Stomach (tissue), 9 donors: ENCODE data around the gene ETFA. TPM values are rescaled to one million over a fixed set of nuclear protein-coding genes. Genes with fewer than 3 reads are reported as not detected.
A peak's percentile ranks its signal among the peaks of the same experiment; 100 is the strongest.

Experiments
- DNase-seq, 2 donors: peaks; one replicate each; pipeline versions ENCODE4 v3.0.0 to v3.0.0-alpha.2; 2013 to 2019
- H3K27ac ChIP-seq, 5 donors: fragments of 200-600 bp in 4 of 5; sonication (generic) in 4 of 5; one replicate each; pipeline ENCODE4 v1.5.1; 2013 to 2019; ENCODE audit warnings: mild to moderate bottlenecking in 1 of 5, moderate library complexity in 1 of 5
- H3K27me3 ChIP-seq, 3 donors: fragments of 200-600 bp; sonication (generic); one replicate each; pipeline ENCODE4 v1.5.1; 2017 to 2019; ENCODE audit warnings: mixed run types in 1 of 3
- H3K36me3 ChIP-seq, 4 donors: fragments of 200-600 bp; sonication (generic); 1 replicate in 3 of 4; 2 replicates in 1 of 4; pipeline ENCODE4 v1.5.1; 2016 to 2019
- H3K4me1 ChIP-seq, 4 donors: fragments of 200-600 bp; sonication (generic); one replicate each; pipeline ENCODE4 v1.5.1; 2016 to 2019
- H3K4me3 ChIP-seq, 4 donors: fragments of 200-600 bp; sonication (generic) in 3 of 4; one replicate each; pipeline ENCODE4 v1.5.1; 2016 to 2019; ENCODE audit warnings: mild to moderate bottlenecking in 1 of 4
- H3K9me3 ChIP-seq, 4 donors: fragments of 200-600 bp; sonication (generic); one replicate each; pipeline ENCODE4 v1.5.1; 2016 to 2019
- EP300 ChIP-seq: sonication (generic); formaldehyde crosslinking; IDR thresholded peaks from one replicate; pipeline ENCODE4 v1.6.1; 2017; ENCODE audit warnings: antibody characterized with exemption
- POLR2A ChIP-seq, 4 donors: fragments of 450-650 bp; IDR thresholded peaks; one replicate each; pipeline ENCODE4 v1.6.1; 2016; ENCODE audit warnings: antibody characterized with exemption in 4 of 4, control low read depth in 2 of 4, mild to moderate bottlenecking in 1 of 4, moderate library complexity in 1 of 4
- POLR2AphosphoS5 ChIP-seq, 3 donors: sonication (generic); formaldehyde crosslinking; IDR thresholded peaks; one replicate each; pipeline ENCODE4 v1.6.1; 2016; ENCODE audit warnings: antibody characterized with exemption in 3 of 3
- whole genome bisulfite sequencing, 5 donors: extraction: QIAGEN DNeasy Blood & Tissue Kit in 3 of 5; methylation state at CpG; one replicate each; pipeline versions ENCODE4 v1.1.5 to v1.1.7; 2013 to 2018; 5-methylcytosine and 5-hydroxymethylcytosine counted together
- intact Hi-C: fragments of 100-400 bp; cut with DNase I; formaldehyde crosslinking; loops from one replicate; pipeline ENCODE4 v1.15.1; 2023; ENCODE audit warnings: low total_unique reads
- polyA plus RNA-seq, 3 donors: library from polyadenylated mRNA; stranded (reverse); fragments of 200-250 nt; gene quantifications; one replicate each; pipeline ENCODE4 v1.2.3, GENCODE V29; 2013
- total RNA-seq, 5 donors: library from RNA; depleted of rRNA; stranded (reverse); fragments of >200 nt; gene quantifications; one replicate each; pipeline versions ENCODE4 v1.1.0 to v1.2.3, GENCODE V29; 2014 to 2016
- TF ChIP-seq, protein P1 (sequence below), 7 experiments: fragments of 450-650 bp in 4 of 7; fragments of 200-600 bp in 3 of 7; sonication (generic) in 3 of 7; IDR thresholded peaks; one replicate each; pipeline ENCODE4 v1.5.1; 2016 to 2019; ENCODE audit warnings: antibody characterized with exemption in 7 of 7, control low read depth in 2 of 7, mild to moderate bottlenecking in 1 of 7
- donor health status: healthy with polysubstance abuse.
- donor health status: Bipolar disorder and iron deficiency.
- donor health status: healthy.

The ETFA gene
- total and polyA plus RNA-seq, 8 donors: 68.2 to 304 (median 109) TPM

DNA sequence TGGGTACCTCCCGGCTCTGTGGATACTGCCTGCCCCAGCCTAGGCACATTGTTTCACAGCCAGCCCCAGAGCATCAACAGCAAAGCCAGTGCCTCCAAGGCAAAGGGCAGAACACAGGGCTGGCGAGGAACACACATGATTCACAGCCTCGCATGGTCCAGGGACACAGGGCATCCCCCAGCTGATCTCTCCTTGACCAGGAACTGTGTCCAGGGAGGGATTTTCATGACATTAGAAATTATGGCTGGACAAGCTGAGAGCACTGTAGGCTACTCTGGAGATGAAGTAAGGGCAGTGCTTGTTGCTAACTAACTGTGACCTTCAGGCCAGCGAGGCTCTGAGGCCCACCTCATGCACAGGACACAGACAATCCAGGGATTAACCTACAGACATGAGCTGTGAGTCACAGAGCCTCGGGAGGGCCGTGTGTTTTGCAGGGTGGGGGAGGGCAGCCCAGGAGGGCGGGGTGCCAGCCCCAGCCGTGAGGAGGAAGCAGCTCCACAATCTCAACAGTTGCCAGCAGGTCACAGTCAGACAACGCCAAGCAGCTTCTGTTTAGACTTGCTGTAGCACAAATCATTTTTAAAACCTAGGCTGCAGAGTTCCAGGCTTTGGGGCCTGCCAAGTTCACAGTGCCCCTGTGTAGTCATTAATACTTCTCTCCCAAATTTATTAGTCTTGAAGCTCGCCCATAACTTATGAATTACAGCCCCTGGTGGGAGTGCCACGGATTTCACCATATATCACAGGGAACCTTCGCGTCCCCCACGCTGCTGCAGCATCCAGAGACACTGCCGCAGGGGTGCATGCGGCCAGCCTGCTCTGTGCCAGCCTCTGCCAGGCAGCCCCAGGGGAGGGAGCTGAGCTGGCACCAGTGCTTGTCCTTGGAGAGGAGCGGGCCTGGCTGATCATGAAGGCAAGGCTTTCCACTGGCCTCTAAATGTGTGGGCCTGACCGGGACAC is 114.7 kb downstream of the ETFA start:
- intact Hi-C loops: loop anchor here (10.0 kb wide), 1 partner anchor 138 kb away; the partner anchor contains the start of gene ISL2
- Histone ChIP-seq H3K36me3 (no peaks in the 10 kb centered on the region), H3K27me3 (peaks cover 0 to 15% (median 0%) of the 10 kb centered on the region in 3 donors), H3K4me1 (peaks cover 28 to 74% (median 60%) of the 10 kb centered on the region in 4 donors), H3K9me3 (no peaks in the 10 kb centered on the region), H3K4me3 (no peak overlapping the region), H3K27ac (peak overlapping the region; percentile 61 to 84 (median 78))
- TF ChIP-seq, protein P1, sequence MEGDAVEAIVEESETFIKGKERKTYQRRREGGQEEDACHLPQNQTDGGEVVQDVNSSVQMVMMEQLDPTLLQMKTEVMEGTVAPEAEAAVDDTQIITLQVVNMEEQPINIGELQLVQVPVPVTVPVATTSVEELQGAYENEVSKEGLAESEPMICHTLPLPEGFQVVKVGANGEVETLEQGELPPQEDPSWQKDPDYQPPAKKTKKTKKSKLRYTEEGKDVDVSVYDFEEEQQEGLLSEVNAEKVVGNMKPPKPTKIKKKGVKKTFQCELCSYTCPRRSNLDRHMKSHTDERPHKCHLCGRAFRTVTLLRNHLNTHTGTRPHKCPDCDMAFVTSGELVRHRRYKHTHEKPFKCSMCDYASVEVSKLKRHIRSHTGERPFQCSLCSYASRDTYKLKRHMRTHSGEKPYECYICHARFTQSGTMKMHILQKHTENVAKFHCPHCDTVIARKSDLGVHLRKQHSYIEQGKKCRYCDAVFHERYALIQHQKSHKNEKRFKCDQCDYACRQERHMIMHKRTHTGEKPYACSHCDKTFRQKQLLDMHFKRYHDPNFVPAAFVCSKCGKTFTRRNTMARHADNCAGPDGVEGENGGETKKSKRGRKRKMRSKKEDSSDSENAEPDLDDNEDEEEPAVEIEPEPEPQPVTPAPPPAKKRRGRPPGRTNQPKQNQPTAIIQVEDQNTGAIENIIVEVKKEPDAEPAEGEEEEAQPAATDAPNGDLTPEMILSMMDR (IDR thresholded peaks at IDR 0.05): no peak
- TF ChIP-seq POLR2AphosphoS5 (IDR thresholded peaks at IDR 0.05) (peak in 2 of 3 donors; percentile 67 to 71), POLR2A (IDR thresholded peaks at IDR 0.05) (no peak), EP300 (no peak)
- peak; percentile 82 to 84 for DNase-seq
- WGBS, 5 donors: 30 to 44% (median 34%) methylated on average over 12 to 18 of the region's 18 CpGs

DNA sequence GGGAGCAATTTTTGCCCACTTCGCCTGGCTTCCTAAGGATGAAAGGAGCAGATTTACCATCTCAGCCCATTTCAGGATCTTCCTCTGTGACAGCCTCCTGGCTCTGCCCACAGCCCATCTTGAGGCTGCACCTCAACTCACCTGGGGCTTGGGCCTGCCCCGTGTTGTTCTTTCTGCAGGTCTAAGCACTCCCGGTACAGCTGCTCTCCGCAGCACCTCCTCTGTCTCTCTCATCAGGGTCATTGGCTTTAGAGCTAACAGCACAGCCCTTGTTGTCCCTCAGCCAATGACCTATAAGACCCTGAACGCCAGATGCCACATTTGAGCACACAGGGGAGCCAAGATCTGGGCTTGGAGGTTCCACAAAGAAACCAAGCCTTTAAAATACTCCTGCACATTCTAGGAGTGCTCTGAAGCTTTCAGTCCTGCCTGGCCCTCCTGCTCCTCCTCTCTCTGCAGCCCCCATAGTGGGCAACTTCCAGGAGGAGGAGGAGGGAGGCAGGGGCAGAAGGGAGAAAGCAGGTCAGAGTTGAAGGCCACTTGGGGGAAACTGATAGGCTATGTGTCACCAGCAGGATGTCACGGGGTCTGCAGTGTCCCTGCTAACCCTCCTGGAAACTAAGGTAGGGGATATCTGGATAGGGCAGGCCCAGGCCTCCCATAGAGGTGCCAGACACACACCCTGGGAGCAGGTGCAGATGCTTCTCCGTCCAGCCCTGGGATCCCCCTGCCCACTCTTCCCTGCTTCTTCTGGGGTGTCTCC is 115.6 kb downstream of the ETFA start:
- H3K27me3 ChIP-seq: peaks cover 0 to 19% (median 0%) of the 10 kb centered on the region in 3 donors
- no peaks in the 10 kb centered on the region for H3K36me3 ChIP-seq
- H3K9me3 ChIP-seq: no peaks in the 10 kb centered on the region
- DNase-seq: no peak
- TF ChIP-seq POLR2A (IDR thresholded peaks at IDR 0.05) (no peak), EP300 (no peak), POLR2AphosphoS5 (IDR thresholded peaks at IDR 0.05) (no peak)
- TF ChIP-seq, protein P1 (IDR thresholded peaks at IDR 0.05): no peak
- 84 to 92% (median 91%) methylated on average over 7 of the region's 7 CpGs for WGBS, 5 donors
- H3K4me1 ChIP-seq: peaks cover 35 to 80% (median 65%) of the 10 kb centered on the region in 4 donors
- intact Hi-C loops: loop anchor here (10.0 kb wide), 1 partner anchor 139 kb away; the partner anchor contains the start of gene ISL2
- H3K27ac ChIP-seq: peak overlapping the region in 4 of 5 donors; percentile 13 to 84 (median 72)
- H3K4me3 ChIP-seq: no peak overlapping the region

DNA sequence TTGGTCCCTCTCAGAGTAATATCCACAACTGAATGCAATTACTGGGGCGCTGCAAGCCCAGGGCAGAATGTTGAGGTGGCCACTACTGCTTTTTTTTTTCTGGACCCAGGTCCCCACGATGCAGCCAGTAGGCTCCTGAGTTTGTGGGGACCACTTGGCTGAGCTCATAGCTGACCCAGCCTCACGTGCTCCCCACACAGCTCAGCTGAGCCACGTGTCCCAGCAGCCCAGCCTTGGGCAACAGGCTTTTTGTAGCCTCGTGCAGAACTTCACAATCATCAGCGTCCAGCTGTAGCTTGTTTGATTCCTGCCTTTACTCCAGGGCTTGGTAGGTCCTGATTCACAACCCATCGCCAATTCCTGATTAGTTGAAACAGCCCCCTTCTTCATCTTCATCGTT is 117.3 kb downstream of the ETFA start:
- Histone ChIP-seq H3K4me3 (no peak overlapping the region), H3K36me3 (no peaks in the 10 kb centered on the region), H3K9me3 (no peaks in the 10 kb centered on the region), H3K4me1 (peaks cover 35 to 76% (median 61%) of the 10 kb centered on the region in 4 donors), H3K27ac (peak overlapping the region in 1 of 5 donors; percentile 23), H3K27me3 (peaks cover 0 to 36% (median 0%) of the 10 kb centered on the region in 3 donors)
- WGBS, 5 donors: 38 to 54% (median 44%) methylated on average over 8 of the region's 8 CpGs
- intact Hi-C loops: loop anchor here (10.0 kb wide), 1 partner anchor 141 kb away; the partner anchor contains the start of gene ISL2
- DNase-seq: no peak
- TF ChIP-seq EP300: no peak
- TF ChIP-seq POLR2A (IDR thresholded peaks at IDR 0.05): no peak
- TF ChIP-seq, protein P1 (IDR thresholded peaks at IDR 0.05): no peak
- TF ChIP-seq POLR2AphosphoS5 (IDR thresholded peaks at IDR 0.05): no peak

DNA sequence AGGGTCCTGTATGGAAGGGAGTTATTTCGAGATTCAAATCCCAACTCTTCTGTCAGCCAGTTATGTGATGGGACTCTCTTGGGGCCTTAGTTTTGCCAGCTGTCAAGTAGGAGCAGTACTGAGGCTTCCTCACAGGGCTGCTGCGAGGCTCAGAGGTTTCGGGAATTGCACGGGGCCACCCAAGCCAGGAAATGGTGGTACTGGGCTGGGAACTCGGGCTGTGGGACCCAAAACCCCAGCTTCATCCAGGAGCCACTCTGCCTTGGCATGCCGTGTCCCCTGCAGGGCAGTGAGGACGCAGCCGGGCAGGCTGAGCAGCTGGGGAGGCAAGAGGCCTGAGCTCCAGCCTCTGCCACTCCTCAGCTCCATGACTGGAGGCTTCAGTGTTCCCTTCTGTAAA is 118.6 kb downstream of the ETFA start:
- WGBS, 5 donors: 93 to 97% (median 94%) methylated on average over 3 to 8 of the region's 8 CpGs

More for the DNA sequence above, 118.6 kb downstream of the ETFA start:
- Histone ChIP-seq H3K4me3 (no peak overlapping the region), H3K4me1 (peaks cover 30 to 64% (median 50%) of the 10 kb centered on the region in 4 donors), H3K36me3 (no peaks in the 10 kb centered on the region), H3K27ac (no peak overlapping the region), H3K9me3 (no peaks in the 10 kb centered on the region), H3K27me3 (peaks cover 0 to 49% (median 0%) of the 10 kb centered on the region in 3 donors)
- intact Hi-C loops: loop anchor here (10.0 kb wide), 1 partner anchor 142 kb away; the partner anchor contains the start of gene ISL2
- TF ChIP-seq EP300 (no peak), POLR2A (IDR thresholded peaks at IDR 0.05) (no peak), POLR2AphosphoS5 (IDR thresholded peaks at IDR 0.05) (no peak)
- TF ChIP-seq, protein P1 (IDR thresholded peaks at IDR 0.05): no peak
- DNase-seq: no peak
